Measurements from ENCODE around the gene EP300.

The EP300 gene

DNA sequence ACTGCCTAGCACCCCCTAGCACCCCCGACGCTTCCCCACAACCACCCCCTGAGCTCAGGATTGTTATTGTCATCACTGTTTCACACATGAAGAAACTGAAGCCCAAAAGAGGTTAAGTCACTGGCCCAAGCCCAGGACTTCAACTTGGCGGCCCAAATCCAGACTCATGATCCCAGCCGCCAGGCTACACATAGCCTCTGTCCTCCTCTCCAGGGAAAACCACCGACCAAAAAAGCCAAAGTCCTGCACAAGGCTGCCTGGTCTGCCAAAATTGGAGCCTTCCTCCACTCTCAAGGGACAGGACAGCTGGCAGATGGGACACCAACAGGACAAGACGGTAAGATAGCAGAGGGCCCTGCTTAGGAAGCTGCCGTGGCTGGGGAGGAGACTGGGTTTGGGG is 123.5 kb downstream of the EP300 start:
- DNase-seq: no peak

GRCh38 chr22:41216984-41217383 is 124.6 kb downstream of the EP300 start:
- DNase-seq: no peak

- peak; percentile 61 for DNase-seq
Observed at GRCh38 chr22:41217553-41218157, 125.3 kb downstream of the EP300 start.

DNA sequence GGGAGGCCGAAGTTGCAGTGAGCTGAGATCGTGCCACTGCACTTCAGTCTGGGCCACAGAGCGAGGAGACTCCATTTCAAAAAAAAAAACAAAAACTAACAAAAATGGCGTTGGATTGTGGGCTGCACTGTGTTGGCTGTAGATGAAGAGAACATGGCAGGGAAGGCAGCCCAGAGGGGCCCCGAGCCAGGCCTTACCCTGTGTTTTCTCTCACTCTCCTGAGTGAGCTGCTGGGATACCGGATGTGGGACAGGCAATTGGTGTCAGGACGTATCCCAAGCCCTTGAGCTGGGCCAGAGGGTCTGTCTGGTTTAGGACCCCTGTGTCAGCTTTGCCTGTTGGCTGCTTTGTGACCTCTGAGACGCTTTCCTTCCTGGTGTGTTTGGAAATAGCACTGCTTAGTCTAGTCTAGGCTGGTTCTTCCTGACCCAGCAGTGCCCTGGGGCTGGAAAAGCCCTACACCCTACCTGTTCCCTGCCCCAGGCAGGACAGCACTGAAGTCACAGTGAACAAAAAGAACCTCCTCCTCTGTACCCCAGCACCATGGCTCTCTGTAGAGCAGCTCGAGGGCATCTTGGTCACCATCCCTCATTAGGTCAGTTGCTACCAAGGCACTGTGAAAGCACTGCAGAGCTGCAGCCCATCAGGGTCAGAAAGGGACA is 130.6 kb downstream of the EP300 start:
- DNase-seq: no peak

DNA sequence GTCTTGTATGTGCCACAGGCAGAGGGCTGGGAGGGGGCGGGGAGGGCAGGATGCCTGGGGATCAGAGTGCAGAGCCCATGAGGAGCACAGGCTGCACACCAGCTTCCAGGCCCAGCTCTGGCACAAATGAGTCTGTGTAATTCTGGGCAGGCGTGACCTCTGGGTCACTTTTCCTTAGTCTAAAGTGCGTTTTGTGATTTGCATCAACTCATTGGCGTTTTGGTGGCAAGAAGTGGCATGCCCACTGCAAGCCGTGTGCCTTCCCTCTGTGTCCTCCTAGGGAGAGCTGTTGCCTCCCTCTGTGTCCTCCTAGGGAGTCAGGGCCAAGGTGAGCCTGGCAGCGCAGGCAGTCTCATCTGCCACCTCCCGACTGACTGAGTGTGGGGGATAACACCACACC is 131.1 kb downstream of the EP300 start:
- DNase-seq: no peak

DNA sequence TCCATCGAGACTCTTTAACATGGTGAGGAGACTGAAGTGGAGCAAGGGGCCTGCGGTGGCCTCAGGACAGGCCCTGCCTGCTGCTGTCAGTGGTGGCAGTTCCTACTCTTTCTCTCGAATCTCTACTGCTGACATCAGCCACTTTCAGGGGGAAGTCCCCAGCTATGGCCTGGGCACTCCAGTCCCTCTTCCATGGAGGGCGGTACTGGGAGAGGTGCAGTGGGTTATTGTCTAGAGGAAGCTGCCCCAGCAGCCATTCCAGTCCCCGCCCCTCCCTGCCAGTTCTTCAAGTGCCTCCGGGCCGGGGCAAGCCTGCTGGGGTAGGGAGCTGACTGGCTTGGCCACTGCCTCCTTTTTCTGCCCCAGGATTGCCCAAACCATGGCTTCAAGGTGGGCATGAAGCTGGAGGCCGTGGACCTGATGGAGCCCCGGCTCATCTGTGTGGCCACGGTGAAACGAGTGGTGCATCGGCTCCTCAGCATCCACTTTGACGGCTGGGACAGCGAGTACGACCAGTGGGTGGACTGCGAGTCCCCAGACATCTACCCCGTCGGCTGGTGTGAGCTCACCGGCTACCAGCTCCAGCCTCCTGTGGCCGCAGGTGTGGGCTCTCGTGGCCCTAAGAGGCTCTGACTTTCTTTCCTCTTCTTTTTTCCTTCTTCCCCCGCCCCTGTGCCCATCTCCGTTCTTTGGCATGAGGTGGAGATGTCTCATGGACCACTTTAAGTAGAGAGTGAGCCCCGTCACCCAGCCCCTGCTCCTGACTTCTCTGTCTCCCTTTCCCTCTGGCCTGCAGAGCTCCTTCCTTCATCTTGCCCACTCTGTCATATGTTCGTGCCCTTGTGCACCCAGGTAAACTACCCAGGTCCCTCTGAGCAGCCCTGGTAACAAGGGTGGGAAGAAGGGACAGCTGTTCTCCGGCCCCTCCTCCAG is 134.6 kb downstream of the EP300 start:
- DNase-seq: no peak

DNA sequence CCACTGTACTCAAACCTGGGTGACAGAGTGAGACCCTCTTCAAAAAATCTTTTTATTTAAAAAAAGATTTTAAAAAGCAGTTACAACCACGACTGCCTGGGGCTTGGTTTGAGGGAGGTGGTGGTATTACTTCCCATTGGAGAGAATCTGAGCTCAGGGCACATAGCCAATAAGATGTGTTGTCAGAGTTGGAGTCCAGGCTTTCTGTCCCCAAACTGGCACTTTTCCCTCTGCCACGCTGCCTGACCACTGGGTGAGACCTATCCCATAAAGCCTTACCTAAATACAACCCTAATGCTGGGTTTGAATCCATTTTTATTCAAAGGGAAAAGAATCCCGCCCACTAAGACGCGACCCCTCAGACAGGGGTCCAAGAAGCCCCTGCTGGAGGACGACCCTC is 136.8 kb downstream of the EP300 start:
- DNase-seq: no peak

All from stimulated activated CD4-positive, alpha-beta T cell treated with anti-CD3 and anti-CD28 coated beads, Interleukin-15, amount 100 ng/mL, for 24 hours (primary cell).